Astrocyte (in vitro differentiated cells and primary cell): ENCODE measurements around the gene C1orf122. TPM values are rescaled to one million over a fixed set of nuclear protein-coding genes. Genes with fewer than 3 reads are reported as not detected.

ENCODE experiments used
- DNase-seq: peaks from one replicate; pipeline ENCODE4 v3.0.0-alpha.2; 2010; ENCODE audit warnings: low read depth
- FAIRE-seq: peaks from 2 replicates; lab custom pipeline; 2011; peaks lifted over from hg19 to GRCh38; lab: Jason Lieb, UNC
- H2AFZ ChIP-seq: 2 replicates; pipeline ENCODE4 v1.6.0; 2012; ENCODE audit warnings: low read depth, low read length, inconsistent platforms
- H3K27ac ChIP-seq: 2 replicates; pipeline ENCODE4 v1.5.1; 2011; ENCODE audit warnings: low read depth, low read length, inconsistent platforms
- H3K27me3 ChIP-seq: 2 replicates; pipeline ENCODE4 v1.6.0; 2011; ENCODE audit warnings: low read length, inconsistent platforms; ENCODE audit not compliant: insufficient read depth
- H3K36me3 ChIP-seq: 2 replicates; pipeline ENCODE4 v1.5.1; 2011; ENCODE audit warnings: low read length, inconsistent platforms; ENCODE audit not compliant: insufficient read depth
- H3K4me1 ChIP-seq: 2 replicates; pipeline ENCODE4 v1.5.1; 2011; ENCODE audit warnings: low read length, inconsistent platforms; ENCODE audit not compliant: insufficient read depth
- H3K4me2 ChIP-seq: 2 replicates; pipeline ENCODE4 v1.6.0; 2012; ENCODE audit warnings: low read length, inconsistent platforms
- H3K4me3 ChIP-seq: 2 replicates; pipeline ENCODE4 v1.5.1; 2011; ENCODE audit warnings: low read depth, mild to moderate bottlenecking, low read length, inconsistent platforms; ENCODE audit not compliant: insufficient read depth
- H3K79me2 ChIP-seq: 2 replicates; pipeline ENCODE4 v1.6.0; 2012; ENCODE audit warnings: mild to moderate bottlenecking, low read length, inconsistent platforms; ENCODE audit not compliant: insufficient read depth
- H3K9ac ChIP-seq: 2 replicates; pipeline ENCODE4 v1.6.0; 2012; ENCODE audit warnings: mild to moderate bottlenecking, low read length, inconsistent platforms
- H3K9me3 ChIP-seq: 2 replicates; pipeline ENCODE4 v1.5.1; 2012; ENCODE audit warnings: low read depth, mild to moderate bottlenecking, low read length, inconsistent platforms; ENCODE audit not compliant: insufficient read depth
- H4K20me1 ChIP-seq: 2 replicates; pipeline ENCODE4 v1.6.0; 2012; ENCODE audit warnings: low read length, inconsistent platforms; ENCODE audit not compliant: insufficient read depth
- H3K27ac Mint-ChIP-seq: one replicate; pipeline ENCODE4 v1.8.0; 2021; ENCODE audit warnings: mild to moderate bottlenecking, mixed read lengths; ENCODE audit not compliant: unreplicated experiment
- H3K27me3 Mint-ChIP-seq: one replicate; pipeline ENCODE4 v1.8.0; 2021; ENCODE audit warnings: low read depth, mixed read lengths; ENCODE audit not compliant: unreplicated experiment
- H3K36me3 Mint-ChIP-seq: one replicate; pipeline ENCODE4 v1.8.0; 2021; ENCODE audit warnings: low read depth, mixed read lengths; ENCODE audit not compliant: unreplicated experiment
- H3K4me1 Mint-ChIP-seq: one replicate; pipeline ENCODE4 v1.8.0; 2021; ENCODE audit warnings: low read depth, mixed read lengths; ENCODE audit not compliant: unreplicated experiment
- H3K4me3 Mint-ChIP-seq: one replicate; pipeline ENCODE4 v1.8.0; 2021; ENCODE audit warnings: mild to moderate bottlenecking, moderate library complexity, mixed read lengths; ENCODE audit not compliant: unreplicated experiment
- H3K9me3 Mint-ChIP-seq: one replicate; pipeline ENCODE4 v1.8.0; 2021; ENCODE audit warnings: mild to moderate bottlenecking, mixed read lengths; ENCODE audit not compliant: unreplicated experiment
- CTCF ChIP-seq: IDR thresholded peaks from 2 replicates; pipeline ENCODE4 v1.5.1; 2011; ENCODE audit warnings: low read depth, mild to moderate bottlenecking, inconsistent platforms, low read length, moderate library complexity; ENCODE audit not compliant: insufficient read depth
- EZH2 ChIP-seq: IDR thresholded peaks from 2 replicates; pipeline ENCODE4 v1.6.1; 2012; ENCODE audit warnings: mild to moderate bottlenecking, low read length, inconsistent platforms; ENCODE audit not compliant: insufficient read depth
- total RNA-seq: library from RNA; stranded (reverse); gene quantifications from 2 replicates; pipeline ENCODE4 v1.2.1, GENCODE V29; 2021

The C1orf122 gene
- total RNA-seq, 1 donor from 2014 or later: 69.6 TPM

- Histone ChIP-seq H3K27ac (no peak overlapping the region), H3K4me1 (no peaks in the 10 kb centered on the region), H3K9ac (no peak overlapping the region), H3K79me2 (no peaks in the 10 kb centered on the region), H3K4me3 (no peak overlapping the region), H3K4me2 (no peak overlapping the region), H3K27me3 (peaks cover 53% of the 10 kb centered on the region), H3K9me3 (peaks cover 4% of the 10 kb centered on the region), H3K36me3 (no peaks in the 10 kb centered on the region), H4K20me1 (no peaks in the 10 kb centered on the region), H2AFZ (no peak overlapping the region)
- FAIRE-seq: no peak
- no peak overlapping the region for H3K27ac Mint-ChIP-seq
- no peak overlapping the region for H3K4me3 Mint-ChIP-seq
- no peak for TF ChIP-seq CTCF
- no peak for TF ChIP-seq EZH2
- no peaks in the 10 kb centered on the region for H3K4me1 Mint-ChIP-seq
- H3K36me3 Mint-ChIP-seq: peaks cover 2% of the 10 kb centered on the region
- DNase-seq: no peak
- H3K27me3 Mint-ChIP-seq: peaks cover 55% of the 10 kb centered on the region
- no peaks in the 10 kb centered on the region for H3K9me3 Mint-ChIP-seq
Observed at GRCh38 chr1:37761416-37762095, 46.0 kb upstream of the C1orf122 start.

DNA sequence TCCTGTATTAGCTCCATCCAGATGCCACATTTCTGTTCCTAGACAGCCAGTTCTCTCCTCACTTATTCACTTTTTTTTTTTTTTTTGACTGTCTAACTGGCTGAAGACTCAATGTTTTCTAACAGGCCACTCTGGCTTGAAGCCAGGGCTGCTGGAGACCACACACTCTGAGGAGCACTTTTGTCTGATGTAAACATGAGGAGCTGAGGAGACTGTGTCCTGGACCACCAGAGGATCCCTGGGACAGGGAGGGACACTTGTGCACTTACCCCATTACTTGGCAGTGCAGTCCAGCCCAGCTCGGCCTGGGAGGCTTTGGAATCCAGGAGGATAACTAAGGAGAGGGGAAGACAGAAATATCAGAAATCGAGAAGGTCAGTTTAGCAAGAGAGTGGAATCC is 45.1 kb upstream of the C1orf122 start:
- no peak for DNase-seq

More for the DNA sequence above, 45.1 kb upstream of the C1orf122 start:
- no peak overlapping the region for H3K27ac ChIP-seq
- peaks cover 64% of the 10 kb centered on the region for H3K27me3 Mint-ChIP-seq
- H2AFZ ChIP-seq: no peak overlapping the region
- no peaks in the 10 kb centered on the region for H3K79me2 ChIP-seq
- FAIRE-seq: no peak
- H3K36me3 ChIP-seq: no peaks in the 10 kb centered on the region
- H4K20me1 ChIP-seq: no peaks in the 10 kb centered on the region
- H3K36me3 Mint-ChIP-seq: peaks cover 2% of the 10 kb centered on the region
- no peak overlapping the region for H3K4me2 ChIP-seq
- peaks cover 61% of the 10 kb centered on the region for H3K27me3 ChIP-seq
- TF ChIP-seq CTCF (no peak), EZH2 (no peak)
- no peaks in the 10 kb centered on the region for H3K4me1 Mint-ChIP-seq
- peaks cover 4% of the 10 kb centered on the region for H3K9me3 ChIP-seq
- no peak overlapping the region for H3K4me3 ChIP-seq
- no peaks in the 10 kb centered on the region for H3K4me1 ChIP-seq
- no peak overlapping the region for H3K4me3 Mint-ChIP-seq
- H3K9me3 Mint-ChIP-seq: no peaks in the 10 kb centered on the region
- no peak overlapping the region for H3K27ac Mint-ChIP-seq
- H3K9ac ChIP-seq: no peak overlapping the region
